Bronchial epithelial cell (primary cell): ENCODE results near the gene RAP1GAP2. TPM values are rescaled to one million over a fixed set of nuclear protein-coding genes. Genes with fewer than 3 reads are reported as not detected.

Experiments
- DNase-seq: peaks from one replicate; pipeline ENCODE4 v3.0.0-alpha.2; 2010; ENCODE audit warnings: low read depth
- FAIRE-seq: peaks from 2 replicates; lab custom pipeline; 2011; peaks lifted over from hg19 to GRCh38; lab: Jason Lieb, UNC
- H3K27me3 ChIP-seq: 2 replicates; pipeline ENCODE4 v1.5.1; 2011; ENCODE audit warnings: low read length; ENCODE audit not compliant: control insufficient read depth, insufficient read depth
- H3K36me3 ChIP-seq: 2 replicates; pipeline ENCODE4 v1.5.1; 2011; ENCODE audit warnings: low read length; ENCODE audit not compliant: control insufficient read depth, insufficient read depth
- H3K4me3 ChIP-seq: 2 replicates; pipeline ENCODE4 v1.5.1; 2011; ENCODE audit warnings: mild to moderate bottlenecking, low read depth, low read length, control low read depth
- CTCF ChIP-seq: IDR thresholded peaks from 2 replicates; pipeline ENCODE4 v1.5.1; 2011; ENCODE audit warnings: mild to moderate bottlenecking, moderate library complexity, low read length, control low read depth, inconsistent platforms; ENCODE audit not compliant: insufficient read depth, severe bottlenecking
- total RNA-seq: library from RNA; depleted of rRNA; stranded (reverse); fragments of >200 nt; gene quantifications from 2 replicates; pipeline ENCODE4 v1.2.1, GENCODE V29; 2014

The RAP1GAP2 gene
- total RNA-seq, 1 donor from 2014 or later = 15.0 TPM

- TF ChIP-seq CTCF = no peak
- DNase-seq = no peak
- FAIRE-seq = no peak
- no peak overlapping the region for H3K4me3 ChIP-seq
- no peaks in the 10 kb centered on the region for H3K36me3 ChIP-seq
- H3K27me3 ChIP-seq = peaks cover 6% of the 10 kb centered on the region
These were observed 3.7 kb upstream of the RAP1GAP2 start for GRCh38 chr17:2792366-2793169.

- Histone ChIP-seq H3K36me3 (no peaks in the 10 kb centered on the region), H3K4me3 (no peak overlapping the region), H3K27me3 (peaks cover 6% of the 10 kb centered on the region)
- no peak for DNase-seq
- FAIRE-seq = no peak
- no peak for TF ChIP-seq CTCF
These were observed 2.0 kb upstream of the RAP1GAP2 start for GRCh38 chr17:2794111-2794803.

- no peak overlapping the region for H3K4me3 ChIP-seq
- FAIRE-seq (peak; percentile 32), DNase-seq (no peak)
- peaks cover 4% of the 10 kb centered on the region for H3K27me3 ChIP-seq
- H3K36me3 ChIP-seq = no peaks in the 10 kb centered on the region
- no peak for TF ChIP-seq CTCF
These were observed 636 bp upstream of the RAP1GAP2 start for GRCh38 chr17:2795441-2796163.

GRCh38 chr17:2797226-2797625 lies 988 bp downstream of the RAP1GAP2 start:
- H3K36me3 ChIP-seq = no peaks in the 10 kb centered on the region
- DNase-seq = no peak
- FAIRE-seq = no peak
- TF ChIP-seq CTCF = no peak
- H3K4me3 ChIP-seq = no peak overlapping the region
- H3K27me3 ChIP-seq = peaks cover 2% of the 10 kb centered on the region

GRCh38 chr17:2797637-2798036 lies 1.4 kb downstream of the RAP1GAP2 start:
- no peak overlapping the region for H3K4me3 ChIP-seq
- DNase-seq = no peak
- no peaks in the 10 kb centered on the region for H3K36me3 ChIP-seq
- FAIRE-seq = no peak
- H3K27me3 ChIP-seq = peaks cover 2% of the 10 kb centered on the region
- no peak for TF ChIP-seq CTCF
